GM19324 (cell line): ENCODE measurements around the gene MOB4.
"Not testable (repeated sequence)": the region's sequence is repeated elsewhere in the genome, so short reads cannot be mapped to it uniquely, and the experiment has no call there.

Experiments
- ATAC-seq: cut with Tn5 transposase; IDR thresholded peaks from one replicate; pipeline ENCODE4 v1.9.1; 2021; ENCODE audit warnings: mild to moderate bottlenecking, moderate library complexity; ENCODE audit not compliant: unreplicated experiment, low FRiP score

MOB4 gene

GRCh38 chr2:197515739-197516392, at the start of gene MOB4:
TSS of gene MOB4 (plus strand) at chr2:197516066. CDS start at chr2:197516087, 21 bp downstream.
- ATAC-seq, result peak; percentile 97

GRCh38 chr2:197472166-197472565, 43.7 kb upstream of the MOB4 start:
- no peak for ATAC-seq

- no peak for ATAC-seq
These were observed 38.1 kb upstream of the MOB4 start for GRCh38 chr2:197477797-197478196.

- ATAC-seq, result no peak
These were observed 35.5 kb upstream of the MOB4 start for GRCh38 chr2:197480165-197481036.

GRCh38 chr2:197484248-197484647, 31.6 kb upstream of the MOB4 start:
- not testable (repeated sequence) for ATAC-seq

GRCh38 chr2:197486175-197486574, 29.7 kb upstream of the MOB4 start:
- no peak for ATAC-seq

- ATAC-seq, result no peak
These were observed 28.5 kb upstream of the MOB4 start for GRCh38 chr2:197487385-197487784.

GRCh38 chr2:197495433-197496134, 20.3 kb upstream of the MOB4 start:
- ATAC-seq, result no peak

GRCh38 chr2:197496695-197497094, 19.2 kb upstream of the MOB4 start:
- no peak for ATAC-seq

GRCh38 chr2:197497326-197497725, 18.5 kb upstream of the MOB4 start:
- ATAC-seq, result no peak

GRCh38 chr2:197498235-197498936, 17.5 kb upstream of the MOB4 start:
- no peak for ATAC-seq

- peak; percentile 5 for ATAC-seq
These were observed 16.8 kb upstream of the MOB4 start for GRCh38 chr2:197498937-197499593.

- peak; percentile 89 for ATAC-seq
These were observed 16.0 kb upstream of the MOB4 start, which contains the start of the genes HSPD1 and HSPE1 for GRCh38 chr2:197499594-197500502. TSS of gene HSPD1 (minus strand) at chr2:197499840. CDS start at chr2:197498848, 992 bp downstream. TSS of gene HSPE1 (plus strand) at chr2:197500379. CDS start at chr2:197500437, 58 bp downstream.

- ATAC-seq, result peak; percentile 4
These were observed 15.2 kb upstream of the MOB4 start for GRCh38 chr2:197500503-197501131.

- ATAC-seq, result no peak
These were observed 13.7 kb upstream of the MOB4 start for GRCh38 chr2:197502201-197502600.

- ATAC-seq, result no peak
These were observed 13.2 kb upstream of the MOB4 start for GRCh38 chr2:197502685-197503084.

GRCh38 chr2:197504000-197504399, 11.9 kb upstream of the MOB4 start:
- ATAC-seq, result no peak

GRCh38 chr2:197504512-197504911, 11.4 kb upstream of the MOB4 start:
- no peak for ATAC-seq
